GM18507 (cell line): ENCODE measurements around the gene DPP10.

Source experiments
- DNase-seq: peaks from one replicate; pipeline ENCODE4 v3.0.0; 2011; ENCODE audit warnings: low read depth; ENCODE audit not compliant: insufficient read length; ENCODE audit errors: extremely low spot score
- FAIRE-seq: peaks from 2 replicates; lab custom pipeline; 2011; peaks lifted over from hg19 to GRCh38; lab: Jason Lieb, UNC

Gene DPP10

GRCh38 chr2:115880558-115880957, 1438.1 kb downstream of the DPP10 start:
- FAIRE-seq (no peak), DNase-seq (no peak)

GRCh38 chr2:115887209-115887776, 1444.9 kb downstream of the DPP10 start:
- FAIRE-seq, result no peak
- DNase-seq, result no peak
